GM12874 (cell line): ENCODE data around the gene SYS1.

Experiments
- CTCF ChIP-seq: IDR thresholded peaks from 2 replicates; pipeline ENCODE4 v1.5.1; 2011; ENCODE audit warnings: low read depth, mild to moderate bottlenecking, control low read depth, low read length, moderate library complexity; ENCODE audit not compliant: insufficient read depth

Gene SYS1

GRCh38 chr20:45399018-45399417 is 36.1 kb downstream of the SYS1 start:
- TF ChIP-seq CTCF: no peak

GRCh38 chr20:45400346-45401031 is 37.5 kb downstream of the SYS1 start:
- TF ChIP-seq CTCF: no peak

- TF ChIP-seq CTCF: no peak
These were observed 40.0 kb downstream of the SYS1 start for GRCh38 chr20:45402946-45403345.

- TF ChIP-seq CTCF: no peak
These were observed 41.5 kb downstream of the SYS1 start for GRCh38 chr20:45404438-45404837.

GRCh38 chr20:45405571-45406259 is 42.8 kb downstream of the SYS1 start:
- no peak for TF ChIP-seq CTCF

GRCh38 chr20:45406260-45407066 is 43.5 kb downstream of the SYS1 start:
- TF ChIP-seq CTCF: no peak

- no peak for TF ChIP-seq CTCF
These were observed 44.2 kb downstream of the SYS1 start for GRCh38 chr20:45407067-45407745.
